MCF 10A (cell line): ENCODE data around the gene ZFAND3. TPM values are rescaled to one million over a fixed set of nuclear protein-coding genes. Genes with fewer than 3 reads are reported as not detected.
A peak's percentile ranks its signal among the peaks of the same experiment; 100 is the strongest.

ENCODE experiments used
- BruUV-seq: library from RNA; stranded (reverse); fragments of 400-500 nt; replicated peaks from 2 replicates; lab custom pipeline; 2021; lab: Mats Ljungman, UMichigan
- CTCF ChIA-PET: fragments of 300-600 bp; sonication (Branson Sonifier 250); formaldehyde crosslinking; extraction: SDS; loops from one replicate; lab custom pipeline; 2021; ENCODE audit warnings: antibody characterized with exemption, inconsistent platforms; lab: Yijun Ruan, JAX
- POLR2A ChIA-PET: fragments of 300-600, 350-650 bp; sonication (Branson Sonifier 250); formaldehyde crosslinking; extraction: SDS; loops from one replicate; lab custom pipeline; 2020; ENCODE audit warnings: antibody characterized with exemption, inconsistent platforms; lab: Yijun Ruan, JAX
- DNase-seq: peaks from one replicate; pipeline ENCODE4 v3.0.0-alpha.2; 2018; ENCODE audit not compliant: unreplicated experiment
- H3K27ac Mint-ChIP-seq: one replicate; pipeline ENCODE4 v1.8.0; 2022; ENCODE audit warnings: mild to moderate bottlenecking, low read depth, mixed read lengths; ENCODE audit not compliant: unreplicated experiment
- H3K27me3 Mint-ChIP-seq: one replicate; pipeline ENCODE4 v1.8.0; 2022; ENCODE audit warnings: mixed read lengths; ENCODE audit not compliant: insufficient read depth, unreplicated experiment
- H3K36me3 Mint-ChIP-seq: one replicate; pipeline ENCODE4 v1.8.0; 2022; ENCODE audit warnings: mild to moderate bottlenecking, moderate library complexity, mixed read lengths; ENCODE audit not compliant: insufficient read depth, unreplicated experiment
- H3K4me1 Mint-ChIP-seq: one replicate; pipeline ENCODE4 v1.8.0; 2022; ENCODE audit warnings: mixed read lengths; ENCODE audit not compliant: insufficient read depth, unreplicated experiment
- H3K4me3 Mint-ChIP-seq: one replicate; pipeline ENCODE4 v1.8.0; 2022; ENCODE audit warnings: mild to moderate bottlenecking, moderate library complexity, mixed read lengths; ENCODE audit not compliant: unreplicated experiment
- H3K9me3 Mint-ChIP-seq: one replicate; pipeline ENCODE4 v1.8.0; 2022; ENCODE audit warnings: mixed read lengths; ENCODE audit not compliant: unreplicated experiment
- CTCF ChIP-seq: fragments of 200-600 bp; IDR thresholded peaks from one replicate; pipeline ENCODE4 v1.8.0; 2022; ENCODE audit warnings: antibody characterized with exemption, mild to moderate bottlenecking; ENCODE audit not compliant: unreplicated experiment
- intact Hi-C: fragments of 100-400 bp; cut with micrococcal nuclease; formaldehyde crosslinking; loops from 2 replicates; pipeline ENCODE4 v1.14.1; 2022
- total RNA-seq: library from RNA; stranded (reverse); gene quantifications from 2 replicates; pipeline ENCODE4 v1.2.3, GENCODE V29; 2022

ZFAND3 gene
- total RNA-seq, 1 experiment from 2014 or later = 100 TPM

GRCh38 chr6:37987018-37987417, 167.5 kb downstream of the ZFAND3 start:
- no peak for TF ChIP-seq CTCF
- Mint-ChIP-seq H3K4me3 (no peak overlapping the region), H3K36me3 (no peaks in the 10 kb centered on the region), H3K9me3 (no peaks in the 10 kb centered on the region), H3K27me3 (no peaks in the 10 kb centered on the region), H3K27ac (no peak overlapping the region), H3K4me1 (peaks cover 11% of the 10 kb centered on the region)
- ChIA-PET POLR2A (no interaction called here), CTCF (no interaction called here)
- no TSS peak for BruUV-seq
- intact Hi-C loops = no loop called here
- peak; percentile 21 for DNase-seq

GRCh38 chr6:37987559-37987958, 168.0 kb downstream of the ZFAND3 start:
- peaks cover 14% of the 10 kb centered on the region for H3K4me1 Mint-ChIP-seq
- no peaks in the 10 kb centered on the region for H3K9me3 Mint-ChIP-seq
- BruUV-seq = no TSS peak
- intact Hi-C loops = no loop called here
- no peak for TF ChIP-seq CTCF
- no peak overlapping the region for H3K27ac Mint-ChIP-seq
- no peaks in the 10 kb centered on the region for H3K27me3 Mint-ChIP-seq
- no peaks in the 10 kb centered on the region for H3K36me3 Mint-ChIP-seq
- ChIA-PET CTCF (interaction anchor here (1.7 kb wide), 1 partner anchor 24 kb away, joined by 6 read pairs; no protein-coding TSS in a partner anchor), POLR2A (interaction anchor here (1.7 kb wide), 1 partner anchor 8 kb away, joined by 5 read pairs; no protein-coding TSS in a partner anchor)
- H3K4me3 Mint-ChIP-seq = no peak overlapping the region
- DNase-seq = no peak

- DNase-seq = no peak
- no TSS peak for BruUV-seq
- POLR2A ChIA-PET = interaction anchor here (1.3 to 1.7 kb wide), 2 partner anchors 9 to 169 kb away, joined by 5 to 6 read pairs; no protein-coding TSS in a partner anchor
- Mint-ChIP-seq H3K9me3 (no peaks in the 10 kb centered on the region), H3K4me3 (no peak overlapping the region), H3K27ac (no peak overlapping the region), H3K36me3 (no peaks in the 10 kb centered on the region), H3K27me3 (no peaks in the 10 kb centered on the region), H3K4me1 (peaks cover 17% of the 10 kb centered on the region)
- CTCF ChIA-PET = interaction anchor here (0.8 to 1.7 kb wide), 3 partner anchors 24 to 337 kb away, joined by 3 to 6 read pairs (median 3); no protein-coding TSS in a partner anchor
- intact Hi-C loops = no loop called here
- no peak for TF ChIP-seq CTCF
These were observed 168.6 kb downstream of the ZFAND3 start for GRCh38 chr6:37988127-37988526.

GRCh38 chr6:37988696-37989095, 169.2 kb downstream of the ZFAND3 start:
- no peak overlapping the region for H3K27ac Mint-ChIP-seq
- POLR2A ChIA-PET = interaction anchor here (0.6 to 1.7 kb wide), 4 partner anchors 9 to 170 kb away, joined by 3 to 6 read pairs (median 4); no protein-coding TSS in a partner anchor

More at GRCh38 chr6:37988696-37989095, 169.2 kb downstream of the ZFAND3 start:
- Mint-ChIP-seq H3K4me1 (peaks cover 17% of the 10 kb centered on the region), H3K9me3 (no peaks in the 10 kb centered on the region), H3K36me3 (no peaks in the 10 kb centered on the region), H3K27me3 (no peaks in the 10 kb centered on the region), H3K4me3 (no peak overlapping the region)
- no peak for TF ChIP-seq CTCF
- intact Hi-C loops = no loop called here
- no peak for DNase-seq
- CTCF ChIA-PET = interaction anchor here (0.8 to 1.7 kb wide), 3 partner anchors 23 to 337 kb away, joined by 3 to 6 read pairs (median 3); no protein-coding TSS in a partner anchor
- no TSS peak for BruUV-seq
